Neural progenitor cell (in vitro differentiated cells): ENCODE measurements around the gene PDE3B.

Source experiments
- CTCF ChIP-seq: fragments of 200-600 bp; sonication (generic); IDR thresholded peaks from 2 replicates; pipeline ENCODE4 v1.5.1; 2017; ENCODE audit warnings: antibody characterized with exemption, mild to moderate bottlenecking
- EZH2 ChIP-seq: fragments of 200-600 bp; sonication (generic); IDR thresholded peaks from 2 replicates; pipeline ENCODE4 v1.6.1; 2017; ENCODE audit warnings: antibody characterized with exemption, mild to moderate bottlenecking, moderate library complexity

GRCh38 chr11:14775897-14776296, 132.3 kb downstream of the PDE3B start:
- TF ChIP-seq CTCF = no peak
- TF ChIP-seq EZH2 = no peak
